GM10248 (cell line): Measurements from ENCODE around the gene CADPS.

ENCODE experiments used
- CTCF ChIA-PET: fragments of 300-600 bp; sonication (Branson Sonifier 250); formaldehyde crosslinking; extraction: SDS; loops from one replicate; lab custom pipeline; 2021; ENCODE audit warnings: antibody characterized with exemption; lab: Yijun Ruan, JAX
- POLR2A ChIA-PET: fragments of 350-650 bp; sonication (Branson Sonifier 250); formaldehyde crosslinking; extraction: SDS; loops from one replicate; lab custom pipeline; 2020; ENCODE audit warnings: antibody characterized with exemption; lab: Yijun Ruan, JAX
- DNase-seq: peaks from one replicate; pipeline ENCODE4 v3.0.0; 2012; ENCODE audit errors: extremely low spot score
- TF ChIP-seq, protein P1 (sequence below): IDR thresholded peaks from 2 replicates; pipeline ENCODE4 v1.5.1; 2012; ENCODE audit warnings: mild to moderate bottlenecking, low read depth; ENCODE audit errors: extremely low read depth, missing control alignments, control extremely low read depth

The CADPS gene

DNA sequence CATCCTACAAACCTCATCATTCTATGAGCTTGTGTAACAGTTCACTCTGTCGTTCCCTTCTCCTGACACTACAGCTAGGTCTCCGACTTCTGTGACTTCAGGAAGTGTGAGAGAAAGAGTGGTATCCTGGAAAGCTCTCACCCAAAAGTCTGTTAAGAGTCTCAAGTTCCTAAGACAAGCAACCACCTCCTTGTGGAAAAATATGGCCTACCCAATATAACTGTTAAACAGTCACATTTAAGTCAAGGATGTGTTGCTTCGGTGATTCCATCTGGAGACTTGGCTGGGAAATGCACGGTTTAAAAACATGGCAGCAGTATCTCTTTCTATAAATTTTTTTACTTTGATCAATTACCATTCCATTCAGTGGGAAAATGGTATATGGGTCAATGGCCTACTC is 515.7 kb downstream of the CADPS start:
- ChIA-PET POLR2A (no interaction called here), CTCF (no interaction called here)
- DNase-seq: no peak
- TF ChIP-seq, protein P1, sequence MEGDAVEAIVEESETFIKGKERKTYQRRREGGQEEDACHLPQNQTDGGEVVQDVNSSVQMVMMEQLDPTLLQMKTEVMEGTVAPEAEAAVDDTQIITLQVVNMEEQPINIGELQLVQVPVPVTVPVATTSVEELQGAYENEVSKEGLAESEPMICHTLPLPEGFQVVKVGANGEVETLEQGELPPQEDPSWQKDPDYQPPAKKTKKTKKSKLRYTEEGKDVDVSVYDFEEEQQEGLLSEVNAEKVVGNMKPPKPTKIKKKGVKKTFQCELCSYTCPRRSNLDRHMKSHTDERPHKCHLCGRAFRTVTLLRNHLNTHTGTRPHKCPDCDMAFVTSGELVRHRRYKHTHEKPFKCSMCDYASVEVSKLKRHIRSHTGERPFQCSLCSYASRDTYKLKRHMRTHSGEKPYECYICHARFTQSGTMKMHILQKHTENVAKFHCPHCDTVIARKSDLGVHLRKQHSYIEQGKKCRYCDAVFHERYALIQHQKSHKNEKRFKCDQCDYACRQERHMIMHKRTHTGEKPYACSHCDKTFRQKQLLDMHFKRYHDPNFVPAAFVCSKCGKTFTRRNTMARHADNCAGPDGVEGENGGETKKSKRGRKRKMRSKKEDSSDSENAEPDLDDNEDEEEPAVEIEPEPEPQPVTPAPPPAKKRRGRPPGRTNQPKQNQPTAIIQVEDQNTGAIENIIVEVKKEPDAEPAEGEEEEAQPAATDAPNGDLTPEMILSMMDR: no peak

GRCh38 chr3:62356356-62356755 is 518.9 kb downstream of the CADPS start:
- TF ChIP-seq, protein P1: no peak
- ChIA-PET POLR2A (no interaction called here), CTCF (interaction anchor here (1.2 kb wide), 1 partner anchor 10 kb away, joined by 3 read pairs; no protein-coding TSS in a partner anchor)
- DNase-seq: no peak

GRCh38 chr3:62355703-62356102 is 519.5 kb downstream of the CADPS start:
- POLR2A ChIA-PET: no interaction called here
- no peak for DNase-seq
- TF ChIP-seq, protein P1: no peak
- CTCF ChIA-PET: no interaction called here
